GM18519 (cell line): ENCODE results near the gene APOH.
A peak's percentile ranks its signal among the peaks of the same experiment; 100 is the strongest.

ENCODE experiments used
- ATAC-seq: cut with Tn5 transposase; IDR thresholded peaks from one replicate; pipeline ENCODE4 v1.9.1; 2021; ENCODE audit warnings: mild to moderate bottlenecking, moderate library complexity; ENCODE audit not compliant: unreplicated experiment, low FRiP score

APOH gene

DNA sequence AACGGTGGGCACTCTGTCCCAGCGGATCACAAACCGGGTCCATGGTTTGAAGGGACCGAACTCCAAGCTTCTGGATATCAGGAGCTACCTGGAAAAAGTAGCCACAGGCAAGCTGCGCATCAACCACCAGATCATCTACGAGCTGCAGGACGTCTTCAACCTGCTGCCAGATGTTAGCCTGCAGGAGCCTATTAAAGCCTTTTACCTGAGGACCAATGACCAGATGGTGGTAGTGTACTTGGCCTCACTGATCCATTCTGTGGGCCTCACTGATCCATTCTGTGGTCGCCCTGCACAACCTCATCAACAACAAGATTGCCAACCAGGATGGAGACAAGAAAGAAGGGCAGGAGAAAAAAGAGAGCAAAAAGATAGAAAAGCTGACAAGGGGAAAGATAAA lies 31.0 kb downstream of the APOH start:
- no peak for ATAC-seq

DNA sequence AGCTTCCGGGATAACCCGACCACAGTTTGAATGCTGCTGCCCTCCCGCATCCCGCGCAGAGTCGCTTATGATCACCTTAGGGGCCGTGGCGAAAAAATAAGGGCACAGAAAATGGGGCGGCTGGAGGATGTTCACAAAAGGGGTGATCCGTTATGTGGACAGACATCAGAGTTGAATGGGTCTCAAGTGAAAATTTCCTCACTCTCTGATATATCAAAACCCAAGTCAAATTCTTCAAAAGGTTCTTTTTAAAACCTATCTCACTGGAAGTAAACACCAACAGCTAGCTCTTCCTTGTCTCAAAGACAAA lies 36.9 kb downstream of the APOH start:
- no peak for ATAC-seq

GRCh38 chr17:66191593-66192377 lies 37.4 kb downstream of the APOH start, which contains the start of gene CEP112:
Gene CEP112 (minus strand): TSS chr17:66192133.
- ATAC-seq: peak; percentile 42

- no peak for ATAC-seq
Measured at GRCh38 chr17:66190738-66191592, 38.2 kb downstream of the APOH start.

DNA sequence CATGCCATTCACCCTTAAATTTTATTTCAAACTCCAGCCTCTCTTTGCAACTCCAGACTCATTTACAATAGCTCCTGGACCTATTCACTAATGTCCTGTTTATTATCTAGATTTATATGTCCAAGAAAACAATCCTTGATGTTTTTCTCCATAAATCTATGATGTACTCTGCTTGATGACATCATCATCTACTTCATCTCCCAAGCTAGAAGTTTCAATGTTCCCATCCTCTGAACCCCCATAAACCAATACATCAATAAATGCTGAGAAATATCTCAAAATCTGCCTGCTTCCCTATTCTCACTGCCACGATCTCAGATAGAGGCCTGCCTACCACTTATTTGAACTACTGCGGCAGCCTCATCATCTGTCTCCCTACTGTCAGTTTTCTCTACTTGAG lies 41.5 kb downstream of the APOH start:
- no peak for ATAC-seq

GRCh38 chr17:66185862-66186261 lies 43.4 kb downstream of the APOH start:
- no peak for ATAC-seq

GRCh38 chr17:66184392-66184791 lies 44.8 kb downstream of the APOH start:
- ATAC-seq: no peak

DNA sequence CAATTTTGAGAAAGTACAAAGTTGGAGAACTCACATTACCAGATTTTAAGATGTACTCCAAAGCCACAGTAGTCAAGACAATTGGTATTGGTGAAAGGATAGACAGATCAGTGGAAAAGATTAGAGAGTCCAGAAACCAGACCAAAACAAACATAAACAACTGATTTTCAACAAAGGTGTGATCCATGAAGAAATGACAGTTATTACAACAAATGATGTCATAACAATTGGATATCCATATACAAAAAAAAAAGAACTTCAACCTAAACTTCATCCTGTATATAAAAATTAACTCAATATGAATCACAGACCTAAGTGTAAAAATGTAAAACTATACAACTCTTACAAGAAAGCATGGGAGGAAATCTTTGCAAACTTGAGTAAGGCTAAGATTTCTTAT lies 45.7 kb downstream of the APOH start:
- ATAC-seq: no peak

DNA sequence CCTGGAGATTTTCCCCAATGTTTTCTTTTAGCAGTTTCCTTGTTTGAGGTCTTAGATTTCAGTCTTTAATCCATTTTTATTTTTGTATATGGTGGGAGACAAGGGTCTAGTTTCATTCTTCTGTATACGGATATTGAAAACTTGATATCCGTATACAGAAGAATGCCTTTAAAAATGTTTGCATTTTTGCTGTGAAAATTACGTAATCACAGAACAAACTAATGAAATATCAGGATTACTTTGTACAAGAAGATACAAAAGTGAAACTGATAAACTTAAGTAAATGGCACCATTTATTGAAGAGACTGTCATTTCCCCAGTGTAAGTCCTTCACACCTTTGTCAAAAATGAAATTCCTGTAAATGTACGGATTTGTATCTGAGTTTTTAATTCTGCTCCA lies 50.6 kb downstream of the APOH start:
- no peak for ATAC-seq

- no peak for ATAC-seq
Measured at GRCh38 chr17:66177048-66177447, 52.2 kb downstream of the APOH start.

DNA sequence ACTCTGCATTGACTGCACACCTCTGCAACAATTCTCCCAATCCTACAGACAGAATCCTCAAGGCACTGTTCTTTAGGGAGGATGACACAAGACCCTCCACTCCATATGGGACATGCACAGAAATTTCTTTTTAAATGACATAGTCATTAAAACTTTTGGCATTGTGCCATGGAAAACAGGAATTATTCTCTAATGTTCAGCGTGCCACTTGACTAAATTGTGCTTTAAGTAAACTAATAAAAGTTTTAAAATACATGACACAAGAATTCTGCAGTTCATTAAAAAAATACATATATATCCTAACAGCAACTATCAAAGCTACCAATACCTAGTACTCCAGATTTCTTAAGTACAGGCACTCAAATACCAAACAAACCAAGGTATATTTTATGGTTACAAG lies 53.3 kb downstream of the APOH start:
- no peak for ATAC-seq

DNA sequence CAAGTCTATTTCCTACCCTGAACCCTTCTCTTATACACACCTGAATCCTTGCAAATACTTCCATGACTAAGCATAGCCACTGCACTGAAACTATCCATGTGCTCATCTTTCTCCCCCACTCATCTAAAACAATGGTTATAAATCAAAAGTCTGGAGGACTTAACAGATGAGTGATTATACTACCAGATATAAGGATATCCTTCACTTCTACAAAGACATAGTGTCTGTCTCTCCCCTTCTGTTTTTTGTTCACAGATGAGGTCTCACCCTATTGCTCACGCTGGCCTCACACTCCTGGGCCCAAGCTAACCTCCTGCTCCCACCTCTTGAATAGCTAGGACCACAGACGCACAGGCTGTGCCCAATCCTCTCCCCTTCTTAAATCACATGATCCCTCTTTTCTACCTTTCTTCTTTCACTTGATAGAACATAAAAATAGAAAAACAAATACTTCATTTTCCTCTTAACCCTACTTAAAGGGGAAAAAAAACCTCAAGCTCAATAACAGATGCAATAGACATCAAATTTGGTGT lies 56.5 kb downstream of the APOH start:
- no peak for ATAC-seq

- ATAC-seq: no peak
Measured at GRCh38 chr17:66172144-66172543, 57.1 kb downstream of the APOH start.

DNA sequence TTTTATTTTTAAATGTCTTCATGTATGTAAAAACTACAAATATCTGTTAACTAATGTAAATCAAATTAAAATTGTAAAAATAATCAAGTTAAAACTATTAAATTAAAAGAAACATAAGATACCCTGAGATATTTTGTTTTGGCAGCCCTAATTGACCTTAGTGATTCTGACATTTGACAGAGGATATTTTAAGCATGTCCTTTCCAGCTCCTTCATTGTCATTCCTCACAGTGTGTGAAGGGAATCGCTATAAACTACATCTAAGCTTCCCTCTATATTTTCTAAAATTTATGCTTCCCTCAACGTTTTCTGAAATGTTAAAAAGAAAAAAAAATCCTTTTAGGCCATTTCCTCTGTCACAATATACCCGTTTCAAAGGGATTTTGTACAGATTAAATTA lies 57.5 kb downstream of the APOH start:
- no peak for ATAC-seq

GRCh38 chr17:66171172-66171571 lies 58.0 kb downstream of the APOH start:
- no peak for ATAC-seq

DNA sequence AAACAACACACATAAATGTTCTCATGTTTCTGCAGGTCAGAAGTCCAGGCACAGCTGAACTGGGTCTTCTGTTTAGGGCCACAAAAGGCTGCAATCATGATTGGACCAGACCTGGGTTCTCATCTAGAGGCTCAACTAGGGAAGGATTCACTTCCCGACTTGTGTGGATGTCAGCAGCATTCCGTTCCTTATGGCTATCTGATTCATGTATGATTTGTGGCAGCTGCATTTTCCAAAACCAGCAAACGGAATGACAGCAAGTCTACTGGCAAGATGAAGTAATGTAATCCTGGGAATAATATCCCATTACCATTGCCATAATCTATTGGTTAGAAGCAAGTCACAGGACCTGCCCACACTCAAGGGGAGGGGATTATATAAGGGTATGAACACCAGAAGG lies 59.4 kb downstream of the APOH start:
- ATAC-seq: no peak

DNA sequence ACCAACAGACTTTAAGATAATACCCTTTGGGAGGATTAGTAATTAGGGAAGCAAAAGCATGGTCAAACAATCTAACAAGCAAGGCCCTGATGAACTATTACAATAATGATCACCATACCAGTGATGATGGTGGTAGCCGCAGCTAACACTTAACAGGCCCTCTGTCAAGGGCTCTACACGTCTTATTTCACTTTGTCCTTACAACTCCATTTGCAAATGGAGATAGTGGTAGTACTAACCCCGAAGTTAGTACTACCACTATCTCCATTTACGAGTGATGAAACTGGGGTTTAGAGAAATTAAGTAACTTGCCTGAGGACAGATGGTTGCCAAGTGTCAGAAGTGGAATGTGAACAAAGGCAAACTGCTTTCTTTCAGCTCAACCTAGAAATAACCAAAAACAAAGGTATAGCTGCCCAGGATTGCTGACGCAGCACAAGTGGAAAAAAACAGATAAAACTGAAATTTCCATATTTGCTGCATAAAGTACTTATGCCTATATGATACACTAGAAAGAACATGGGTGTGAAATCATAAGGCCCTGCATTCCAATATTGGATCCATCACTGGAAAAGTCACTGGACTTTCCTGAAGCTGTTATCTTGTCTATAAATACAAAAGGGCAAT lies 61.9 kb downstream of the APOH start:
- ATAC-seq: no peak

- ATAC-seq: no peak
Measured at GRCh38 chr17:66165537-66166123, 63.6 kb downstream of the APOH start.
